Pulmonary artery endothelial cell (primary cell): ENCODE results near the gene ELSPBP1. TPM values are rescaled to one million over a fixed set of nuclear protein-coding genes. Genes with fewer than 3 reads are reported as not detected.
"Not testable (repeated sequence)": the region's sequence is repeated elsewhere in the genome, so short reads cannot be mapped to it uniquely, and the experiment has no call there.

Experiments used
- DNase-seq: peaks from one replicate; pipeline ENCODE4 v3.0.0-alpha.2; 2011; ENCODE audit warnings: low read depth, low spot score
- total RNA-seq: library from RNA; depleted of rRNA; stranded (reverse); fragments of >200 nt; gene quantifications from 2 replicates; pipeline ENCODE4 v1.2.3, GENCODE V29; 2014

ELSPBP1 gene
- total RNA-seq, result not detected in 2 replicates

DNA sequence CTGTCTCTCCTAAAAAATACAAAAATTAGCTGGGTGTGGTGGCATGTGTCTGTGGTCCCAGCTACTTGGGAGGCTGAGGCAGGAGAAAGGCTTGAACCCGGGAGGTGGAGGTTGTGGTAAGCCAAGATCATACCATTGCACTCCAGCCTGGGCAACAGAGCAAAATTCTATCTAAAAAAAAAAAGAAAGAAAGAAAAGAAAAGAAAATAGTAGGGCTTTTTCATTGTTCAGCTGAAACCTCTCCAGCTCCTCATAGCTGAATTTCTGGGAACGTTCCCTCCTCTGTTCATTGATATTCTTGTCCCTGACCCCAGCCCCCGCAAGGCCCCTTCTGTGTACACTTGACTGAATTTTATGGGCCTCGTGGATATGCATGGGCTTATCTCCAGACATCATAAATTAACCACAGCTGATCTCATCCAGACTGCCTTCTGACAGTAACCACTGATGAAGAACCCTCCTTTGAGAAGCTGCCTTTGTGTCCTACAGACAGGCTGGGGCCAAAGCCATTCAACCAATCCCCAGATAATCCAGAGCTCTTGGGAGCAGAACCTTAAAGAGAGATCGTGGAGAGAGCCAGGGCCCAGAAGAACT lies at the start of gene ELSPBP1:
ELSPBP1 (plus strand) TSS at position 424 of the 594 bp plus-strand sequence. CDS start 14,036 bp downstream, outside the sequence.
- DNase-seq, result no peak

GRCh38 chr19:47949852-47950521 lies 44.4 kb upstream of the ELSPBP1 start:
- not testable (repeated sequence) for DNase-seq

DNA sequence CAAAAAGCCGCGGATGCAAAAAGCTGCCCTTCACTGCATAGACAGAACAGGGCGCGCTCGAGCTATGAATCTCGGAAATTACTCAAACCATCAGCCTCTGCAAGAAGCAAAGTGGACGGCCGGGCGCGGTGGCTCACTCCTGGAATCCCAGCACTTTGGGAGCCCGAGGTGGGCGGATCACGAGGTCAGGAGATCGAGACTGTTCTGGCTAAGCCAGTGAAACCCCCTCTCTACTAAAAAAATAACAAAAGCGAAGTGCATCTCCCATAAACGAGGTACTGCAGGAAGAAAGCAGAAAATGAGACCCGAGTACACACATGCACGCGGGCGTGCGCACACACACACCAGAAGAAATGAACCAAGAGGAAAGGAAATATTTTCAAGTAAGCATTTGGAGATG lies 42.3 kb upstream of the ELSPBP1 start:
- not testable (repeated sequence) for DNase-seq

- not testable (repeated sequence) for DNase-seq
Measured at GRCh38 chr19:47955936-47956335, 38.5 kb upstream of the ELSPBP1 start.

DNA sequence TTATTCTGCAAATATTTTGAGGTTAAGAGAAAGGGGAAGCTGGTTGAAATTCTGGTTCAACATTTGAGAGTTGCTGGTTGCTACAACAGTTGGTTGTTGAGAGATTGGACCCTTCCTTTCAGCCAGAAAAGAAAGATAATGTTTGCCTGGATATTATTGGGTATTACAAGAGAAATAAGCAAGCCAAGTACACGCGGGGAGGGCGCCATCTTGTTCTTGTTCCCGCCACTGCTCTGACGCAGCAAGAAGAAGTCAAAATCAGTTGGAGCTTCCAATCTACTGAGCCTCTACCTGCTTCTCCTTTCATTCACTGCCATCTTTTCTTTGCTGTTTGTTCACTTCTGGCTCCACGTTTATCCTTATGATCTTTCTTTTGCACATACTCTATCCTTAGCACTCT lies 20.9 kb upstream of the ELSPBP1 start:
- DNase-seq, result no peak

DNA sequence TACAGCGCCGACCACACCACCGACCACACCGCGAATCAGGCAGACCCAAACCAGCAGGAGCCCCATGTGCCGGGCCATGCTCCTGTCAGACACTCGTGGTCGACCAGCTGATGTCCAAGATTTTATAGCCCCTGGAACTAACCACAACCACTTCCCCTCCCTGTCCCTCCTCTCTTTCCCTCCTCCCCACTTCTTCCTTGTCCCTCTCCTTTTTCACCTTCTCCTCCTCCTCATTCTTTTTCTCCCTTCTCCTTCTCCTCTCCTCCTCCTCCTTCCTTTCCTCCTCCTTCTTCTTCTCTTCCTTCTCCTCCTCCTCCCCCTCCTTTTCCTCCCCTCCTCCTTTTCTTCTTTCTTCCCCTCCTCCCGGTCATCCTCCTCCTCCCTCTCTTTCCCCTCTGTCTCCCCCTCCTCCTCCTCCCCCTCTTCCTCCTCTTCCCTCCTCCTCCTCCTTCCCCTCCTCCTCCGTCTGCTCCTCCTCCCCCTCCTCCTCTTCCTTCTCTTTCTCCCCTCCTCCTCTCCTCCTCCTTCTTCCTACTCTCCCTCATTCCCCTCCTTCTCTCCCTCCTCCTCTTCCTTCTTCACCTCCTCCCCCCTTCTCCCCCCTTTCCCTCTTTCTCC lies 3.1 kb upstream of the ELSPBP1 start:
- DNase-seq, result no peak

- no peak for DNase-seq
Measured at GRCh38 chr19:47992070-47992469, 2.4 kb upstream of the ELSPBP1 start, which contains the start of gene BSPH1. BSPH1 (minus strand) TSS chr19:47992170; CDS start chr19:47992081, 89 bp downstream.

DNA sequence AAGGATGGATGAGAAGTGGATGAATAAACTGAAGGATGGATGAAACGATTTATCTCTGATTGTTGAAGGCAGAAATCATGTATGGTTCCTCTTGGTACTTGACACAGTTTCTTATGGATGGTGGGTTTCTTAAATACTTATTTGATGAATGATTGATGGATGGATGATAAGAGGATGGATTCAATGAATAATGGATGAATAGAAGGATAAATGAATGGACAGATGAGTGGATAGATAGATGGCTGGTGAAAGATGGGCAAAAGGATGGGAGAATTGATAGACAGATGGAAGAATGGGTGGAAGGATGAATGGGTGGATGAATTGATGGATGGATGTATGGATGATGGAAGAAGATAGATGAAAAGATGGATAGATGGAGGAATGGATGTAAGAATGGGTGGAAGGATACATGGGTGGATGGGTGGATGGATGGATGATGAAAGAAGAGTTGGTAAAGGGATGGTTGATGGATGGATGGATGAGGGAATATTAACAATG lies 1.8 kb downstream of the ELSPBP1 start:
- no peak for DNase-seq

DNA sequence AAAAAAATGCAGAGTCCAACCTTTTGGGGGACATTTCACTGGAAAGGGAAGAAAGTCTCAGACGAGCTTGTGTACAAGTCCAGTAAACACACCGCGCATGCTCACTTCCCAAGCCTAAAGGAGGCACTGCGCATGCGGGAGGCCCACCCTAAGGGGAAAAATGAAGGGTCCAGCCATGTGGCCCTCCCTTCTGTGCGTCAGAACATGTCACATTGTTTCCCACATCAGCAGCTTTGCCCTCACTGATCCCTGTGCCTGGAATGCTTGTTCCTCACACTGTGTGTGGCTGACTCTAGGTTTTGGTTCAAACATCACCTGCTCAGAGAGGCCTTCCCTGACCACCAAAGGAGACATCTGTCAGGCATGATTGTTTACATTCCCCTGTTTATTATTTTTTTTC lies 4.4 kb downstream of the ELSPBP1 start:
- no peak for DNase-seq

DNA sequence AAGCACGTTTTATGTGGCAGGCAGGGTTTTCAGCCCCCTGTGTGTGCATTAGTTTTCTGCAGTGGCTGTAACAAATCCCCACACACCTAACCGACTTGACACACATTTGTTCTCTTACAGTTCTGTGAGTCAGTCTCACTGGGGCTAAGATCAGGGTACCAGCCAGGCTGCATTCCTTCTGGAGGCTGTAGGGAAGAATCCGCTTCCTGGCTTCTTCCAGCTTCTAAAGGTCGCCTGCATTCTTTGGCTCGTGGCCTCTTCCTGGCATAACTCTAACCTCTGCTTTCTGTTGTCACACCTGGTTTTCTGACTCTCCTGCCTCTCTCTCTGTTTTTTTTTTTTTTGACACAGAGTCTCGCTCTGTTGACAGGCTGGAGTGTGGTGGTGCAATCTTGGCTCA lies 6.4 kb downstream of the ELSPBP1 start:
- no peak for DNase-seq

GRCh38 chr19:48004236-48004635 lies 9.8 kb downstream of the ELSPBP1 start:
- DNase-seq, result no peak

DNA sequence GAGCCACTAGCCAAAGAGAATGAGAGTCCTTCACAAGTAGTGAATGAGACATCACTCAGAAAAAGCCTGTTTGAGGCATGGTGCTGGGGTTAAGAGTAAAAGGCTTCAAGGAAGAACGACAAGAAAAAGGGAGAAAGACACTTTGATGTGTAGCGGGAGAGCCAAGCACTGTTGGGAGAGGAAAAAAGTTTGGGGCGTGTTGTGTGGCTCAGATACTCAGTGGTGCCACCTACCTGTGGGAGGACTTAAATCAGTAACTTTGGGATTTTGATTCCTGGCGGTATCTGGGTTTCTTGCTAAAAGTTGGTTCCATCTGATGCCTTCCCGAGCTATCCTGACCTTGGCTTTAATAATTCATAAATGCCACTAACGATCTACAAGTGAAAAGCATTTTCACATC lies 12.3 kb downstream of the ELSPBP1 start:
- DNase-seq, result no peak

- no peak for DNase-seq
Measured at GRCh38 chr19:48010932-48011758, 16.7 kb downstream of the ELSPBP1 start.

DNA sequence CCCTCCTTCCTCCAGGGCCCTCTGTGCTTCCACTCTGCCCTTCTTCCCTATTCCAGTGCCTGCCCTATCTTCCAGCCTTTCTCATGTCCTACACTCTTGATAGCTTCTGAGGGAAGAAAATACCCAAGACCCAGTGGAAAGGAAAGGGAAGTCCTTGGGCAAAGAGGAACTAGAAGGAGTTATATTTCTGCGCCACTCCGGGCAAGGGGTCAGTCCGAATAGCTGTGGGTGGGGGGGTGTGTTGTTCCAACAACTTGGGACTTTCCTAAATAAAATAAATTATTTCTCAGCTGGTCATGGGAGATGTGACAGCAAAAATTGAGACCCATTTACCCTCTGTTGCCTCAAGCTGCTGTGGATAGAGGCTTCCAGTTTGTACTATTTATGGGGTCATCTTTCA lies 26.3 kb downstream of the ELSPBP1 start:
- no peak for DNase-seq

DNA sequence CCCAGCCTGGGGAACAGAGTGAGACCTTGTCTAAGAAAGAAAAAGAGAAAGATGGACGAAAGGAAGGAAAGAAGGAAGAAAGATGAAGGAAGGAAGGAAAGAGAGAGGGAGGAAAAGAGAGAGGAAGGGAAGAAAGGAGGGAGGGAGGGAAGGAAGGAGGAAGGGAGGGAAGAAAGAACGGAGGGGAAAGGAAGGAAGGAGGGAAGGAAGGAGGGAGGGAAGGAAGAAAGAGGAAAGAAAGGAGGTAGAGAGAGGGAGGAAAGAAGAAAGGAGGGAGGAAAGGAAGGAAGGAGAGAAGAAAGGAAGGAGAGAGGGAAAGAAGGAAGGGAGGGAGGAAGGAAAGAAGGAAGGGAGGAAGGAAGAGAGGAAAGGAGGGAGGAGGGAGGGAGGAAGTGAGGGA lies 28.6 kb downstream of the ELSPBP1 start:
- no peak for DNase-seq

DNA sequence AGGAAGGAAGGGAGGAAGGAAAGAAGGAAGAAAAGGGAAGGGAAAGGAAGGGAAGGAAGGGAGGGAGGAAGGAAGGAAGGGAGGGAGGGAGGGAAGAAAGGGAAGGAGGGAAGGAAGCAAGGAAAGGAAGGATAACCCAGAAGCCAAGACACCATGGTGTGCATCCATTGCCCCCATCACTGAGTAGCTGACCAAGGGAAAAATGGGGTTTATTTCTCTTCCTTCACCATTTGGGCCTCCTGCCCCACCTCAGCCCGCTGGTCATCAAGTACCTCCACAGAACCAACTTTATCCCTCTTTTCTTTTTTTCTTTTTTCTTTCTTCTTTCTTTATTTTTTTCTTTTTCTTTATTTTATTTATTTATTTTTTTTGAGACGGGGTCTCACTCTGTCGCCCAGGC lies 29.1 kb downstream of the ELSPBP1 start:
- no peak for DNase-seq

DNA sequence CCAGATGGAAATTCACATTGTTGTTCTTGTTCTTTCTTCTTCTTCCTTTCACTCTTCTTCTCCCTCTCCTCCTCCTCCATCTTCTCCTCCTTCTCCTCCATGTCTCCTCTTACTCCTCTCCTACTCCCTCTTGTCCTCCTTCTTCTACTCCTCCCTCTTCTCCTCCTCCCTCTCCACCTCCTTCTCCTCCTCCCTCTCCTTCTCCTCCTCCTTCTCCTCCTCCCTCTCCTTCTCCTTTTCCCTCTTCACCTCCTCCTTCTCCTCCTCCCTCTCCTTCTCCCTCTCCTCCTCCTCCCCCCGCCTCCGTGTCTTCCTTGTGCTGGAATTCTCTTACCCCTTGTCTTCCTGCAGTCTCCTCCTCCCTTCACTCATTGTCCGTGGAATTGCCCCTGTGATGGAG lies 31.0 kb downstream of the ELSPBP1 start:
- DNase-seq, result no peak

GRCh38 chr19:48029431-48029830 lies 35.0 kb downstream of the ELSPBP1 start:
- DNase-seq, result no peak

GRCh38 chr19:48030073-48030472 lies 35.6 kb downstream of the ELSPBP1 start:
- no peak for DNase-seq

DNA sequence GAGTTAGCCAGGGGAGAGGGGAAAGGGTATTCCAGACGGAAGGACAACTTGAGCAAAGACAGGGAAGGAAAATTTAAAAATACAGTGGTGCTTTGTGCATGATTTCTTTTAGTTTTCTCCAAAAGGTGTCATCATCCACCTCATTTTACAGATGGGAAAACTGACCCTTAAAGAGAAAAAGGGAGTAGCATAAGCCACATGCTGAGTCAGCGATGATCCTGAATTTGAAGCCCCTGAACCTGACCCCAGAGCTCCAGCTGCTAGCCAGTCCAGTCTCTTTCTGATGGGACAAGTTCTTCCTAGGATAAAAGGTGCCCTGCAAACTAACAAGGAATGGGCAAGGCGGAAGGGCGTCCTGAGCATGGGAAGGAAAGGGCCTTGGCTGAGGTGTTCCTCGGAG lies 39.2 kb downstream of the ELSPBP1 start:
- no peak for DNase-seq

- no peak for DNase-seq
Measured at GRCh38 chr19:48036765-48037164, 42.3 kb downstream of the ELSPBP1 start.
